ENCODE measurements around the gene SLC9A3.
A peak's percentile ranks its signal among the peaks of the same experiment; 100 is the strongest.

The SLC9A3 gene

GRCh38 chr5:457195-457961 lies 66.9 kb downstream of the SLC9A3 start:
- WGBS = 95% methylated on average over 19 of the region's 19 CpGs
- H3K27me3 ChIP-seq (ENCODE audit: insufficient read depth, low read length) = no peaks in the 10 kb centered on the region
- peaks cover 10% of the 10 kb centered on the region; the same call in 1 of the 2 replicates for H3K4me1 ChIP-seq (ENCODE audit: insufficient read depth, low read length)
- H3K9me3 ChIP-seq (ENCODE audit: insufficient read depth, low read depth, low read length) = no peaks in the 10 kb centered on the region
- H3K36me3 ChIP-seq (ENCODE audit: insufficient read depth, low read length) = peaks cover 85% of the 10 kb centered on the region
- no peak overlapping the region for H3K27ac ChIP-seq (ENCODE audit: low read depth, low read length)
- no peak overlapping the region for H3K4me3 ChIP-seq (ENCODE audit: low read length)
- H3K9ac ChIP-seq (ENCODE audit: low read depth, low read length) = no peak overlapping the region

GRCh38 chr5:456351-457194 lies 67.7 kb downstream of the SLC9A3 start:
- Histone ChIP-seq H3K27me3 (ENCODE audit: insufficient read depth, low read length) (no peaks in the 10 kb centered on the region), H3K4me1 (ENCODE audit: insufficient read depth, low read length) (peaks cover 10% of the 10 kb centered on the region; the same call in 1 of the 2 replicates), H3K4me3 (ENCODE audit: low read length) (no peak overlapping the region), H3K27ac (ENCODE audit: low read depth, low read length) (no peak overlapping the region), H3K36me3 (ENCODE audit: insufficient read depth, low read length) (peaks cover 85% of the 10 kb centered on the region), H3K9ac (ENCODE audit: low read depth, low read length) (no peak overlapping the region), H3K9me3 (ENCODE audit: insufficient read depth, low read depth, low read length) (peaks cover 4% of the 10 kb centered on the region; the same call in 1 of the 2 replicates)
- 96% methylated on average over 28 of the region's 28 CpGs for whole genome bisulfite sequencing

GRCh38 chr5:455806-456205 lies 68.4 kb downstream of the SLC9A3 start:
- H3K36me3 ChIP-seq (ENCODE audit: insufficient read depth, low read length) = peaks cover 91% of the 10 kb centered on the region
- H3K27me3 ChIP-seq (ENCODE audit: insufficient read depth, low read length) = no peaks in the 10 kb centered on the region
- H3K4me3 ChIP-seq (ENCODE audit: low read length) = no peak overlapping the region
- peaks cover 10% of the 10 kb centered on the region; the same call in 1 of the 2 replicates for H3K4me1 ChIP-seq (ENCODE audit: insufficient read depth, low read length)
- peaks cover 4% of the 10 kb centered on the region; the same call in 1 of the 2 replicates for H3K9me3 ChIP-seq (ENCODE audit: insufficient read depth, low read depth, low read length)
- over 99% methylated on average over 10 of the region's 11 CpGs for WGBS
- H3K27ac ChIP-seq (ENCODE audit: low read depth, low read length) = no peak overlapping the region
- H3K9ac ChIP-seq (ENCODE audit: low read depth, low read length) = no peak overlapping the region

GRCh38 chr5:454936-455335 lies 69.3 kb downstream of the SLC9A3 start:
- Histone ChIP-seq H3K27me3 (ENCODE audit: insufficient read depth, low read length) (no peaks in the 10 kb centered on the region), H3K36me3 (ENCODE audit: insufficient read depth, low read length) (peaks cover 89% of the 10 kb centered on the region), H3K27ac (ENCODE audit: low read depth, low read length) (peak overlapping the region; percentile 55; the same call in 1 of the 2 replicates), H3K4me1 (ENCODE audit: insufficient read depth, low read length) (peaks cover 10% of the 10 kb centered on the region; the same call in 1 of the 2 replicates), H3K9ac (ENCODE audit: low read depth, low read length) (no peak overlapping the region), H3K9me3 (ENCODE audit: insufficient read depth, low read depth, low read length) (peaks cover 4% of the 10 kb centered on the region; the same call in 1 of the 2 replicates), H3K4me3 (ENCODE audit: low read length) (no peak overlapping the region)
- WGBS = 75% methylated on average over 11 of the region's 11 CpGs

- Histone ChIP-seq H3K36me3 (ENCODE audit: insufficient read depth, low read length) (peaks cover 88% of the 10 kb centered on the region), H3K4me1 (ENCODE audit: insufficient read depth, low read length) (peaks cover 10% of the 10 kb centered on the region; the same call in 1 of the 2 replicates), H3K4me3 (ENCODE audit: low read length) (no peak overlapping the region), H3K27me3 (ENCODE audit: insufficient read depth, low read length) (no peaks in the 10 kb centered on the region), H3K9me3 (ENCODE audit: insufficient read depth, low read depth, low read length) (peaks cover 4% of the 10 kb centered on the region; the same call in 1 of the 2 replicates), H3K9ac (ENCODE audit: low read depth, low read length) (no peak overlapping the region), H3K27ac (ENCODE audit: low read depth, low read length) (no peak overlapping the region)
- WGBS = 96% methylated on average over 16 of the region's 16 CpGs
These were observed 70.3 kb downstream of the SLC9A3 start for GRCh38 chr5:453725-454481.

GRCh38 chr5:452978-453710 lies 71.1 kb downstream of the SLC9A3 start:
- no peak overlapping the region for H3K27ac ChIP-seq (ENCODE audit: low read depth, low read length)
- peaks cover 90% of the 10 kb centered on the region for H3K36me3 ChIP-seq (ENCODE audit: insufficient read depth, low read length)
- H3K9ac ChIP-seq (ENCODE audit: low read depth, low read length) = no peak overlapping the region
- H3K4me3 ChIP-seq (ENCODE audit: low read length) = no peak overlapping the region
- H3K4me1 ChIP-seq (ENCODE audit: insufficient read depth, low read length) = peaks cover 10% of the 10 kb centered on the region; the same call in 1 of the 2 replicates
- H3K27me3 ChIP-seq (ENCODE audit: insufficient read depth, low read length) = no peaks in the 10 kb centered on the region
- WGBS = 95% methylated on average over 17 of the region's 17 CpGs
- peaks cover 4% of the 10 kb centered on the region; the same call in 1 of the 2 replicates for H3K9me3 ChIP-seq (ENCODE audit: insufficient read depth, low read depth, low read length)

GRCh38 chr5:451587-452458 lies 72.4 kb downstream of the SLC9A3 start:
- 89% methylated on average over 5 of the region's 5 CpGs for WGBS
- H3K4me1 ChIP-seq (ENCODE audit: insufficient read depth, low read length) = peaks cover 10% of the 10 kb centered on the region; the same call in 1 of the 2 replicates
- H3K27me3 ChIP-seq (ENCODE audit: insufficient read depth, low read length) = no peaks in the 10 kb centered on the region

GRCh38 chr5:449151-449550 lies 75.1 kb downstream of the SLC9A3 start:
- 92% methylated on average over 3 of the region's 5 CpGs for whole genome bisulfite sequencing
- H3K36me3 ChIP-seq (ENCODE audit: insufficient read depth, low read length) = peaks cover 75% of the 10 kb centered on the region
- H3K4me1 ChIP-seq (ENCODE audit: insufficient read depth, low read length) = no peaks in the 10 kb centered on the region
- H3K9me3 ChIP-seq (ENCODE audit: insufficient read depth, low read depth, low read length) = peaks cover 4% of the 10 kb centered on the region; the same call in 1 of the 2 replicates
- no peak overlapping the region for H3K27ac ChIP-seq (ENCODE audit: low read depth, low read length)
- no peak overlapping the region for H3K9ac ChIP-seq (ENCODE audit: low read depth, low read length)
- H3K27me3 ChIP-seq (ENCODE audit: insufficient read depth, low read length) = no peaks in the 10 kb centered on the region
- H3K4me3 ChIP-seq (ENCODE audit: low read length) = no peak overlapping the region

More at GRCh38 chr5:451587-452458, 72.4 kb downstream of the SLC9A3 start:
- Histone ChIP-seq H3K36me3 (ENCODE audit: insufficient read depth, low read length) (peaks cover 90% of the 10 kb centered on the region), H3K9me3 (ENCODE audit: insufficient read depth, low read depth, low read length) (peaks cover 4% of the 10 kb centered on the region; the same call in 1 of the 2 replicates), H3K9ac (ENCODE audit: low read depth, low read length) (no peak overlapping the region), H3K27ac (ENCODE audit: low read depth, low read length) (no peak overlapping the region), H3K4me3 (ENCODE audit: low read length) (no peak overlapping the region)

GRCh38 chr5:448766-449090 lies 75.5 kb downstream of the SLC9A3 start:
- no peaks in the 10 kb centered on the region for H3K27me3 ChIP-seq (ENCODE audit: insufficient read depth, low read length)
- H3K4me1 ChIP-seq (ENCODE audit: insufficient read depth, low read length) = 0 out of 2 replicates have a peak, but pooled peaks cover 1% of the 10 kb centered on the region
- no peak overlapping the region for H3K4me3 ChIP-seq (ENCODE audit: low read length)
- no peak overlapping the region for H3K27ac ChIP-seq (ENCODE audit: low read depth, low read length)
- H3K9me3 ChIP-seq (ENCODE audit: insufficient read depth, low read depth, low read length) = peaks cover 4% of the 10 kb centered on the region; the same call in 1 of the 2 replicates
- WGBS = 96% methylated on average over 12 of the region's 12 CpGs
- H3K9ac ChIP-seq (ENCODE audit: low read depth, low read length) = no peak overlapping the region
- H3K36me3 ChIP-seq (ENCODE audit: insufficient read depth, low read length) = peaks cover 71% of the 10 kb centered on the region

Measured in HUES64 (cell line).